GM21381 (cell line): ENCODE data around the gene AP3D1.
"Not testable (repeated sequence)": the region's sequence is repeated elsewhere in the genome, so short reads cannot be mapped to it uniquely, and the experiment has no call there.

Experiments
- ATAC-seq: cut with Tn5 transposase; IDR thresholded peaks from one replicate; pipeline ENCODE4 v1.9.1; 2021; ENCODE audit warnings: mild to moderate bottlenecking, moderate library complexity; ENCODE audit not compliant: unreplicated experiment

AP3D1 gene

GRCh38 chr19:2091926-2092525, 59.3 kb downstream of the AP3D1 start:
- ATAC-seq, result not testable (repeated sequence)

GRCh38 chr19:2089727-2090053, 61.7 kb downstream of the AP3D1 start:
- no peak for ATAC-seq

DNA sequence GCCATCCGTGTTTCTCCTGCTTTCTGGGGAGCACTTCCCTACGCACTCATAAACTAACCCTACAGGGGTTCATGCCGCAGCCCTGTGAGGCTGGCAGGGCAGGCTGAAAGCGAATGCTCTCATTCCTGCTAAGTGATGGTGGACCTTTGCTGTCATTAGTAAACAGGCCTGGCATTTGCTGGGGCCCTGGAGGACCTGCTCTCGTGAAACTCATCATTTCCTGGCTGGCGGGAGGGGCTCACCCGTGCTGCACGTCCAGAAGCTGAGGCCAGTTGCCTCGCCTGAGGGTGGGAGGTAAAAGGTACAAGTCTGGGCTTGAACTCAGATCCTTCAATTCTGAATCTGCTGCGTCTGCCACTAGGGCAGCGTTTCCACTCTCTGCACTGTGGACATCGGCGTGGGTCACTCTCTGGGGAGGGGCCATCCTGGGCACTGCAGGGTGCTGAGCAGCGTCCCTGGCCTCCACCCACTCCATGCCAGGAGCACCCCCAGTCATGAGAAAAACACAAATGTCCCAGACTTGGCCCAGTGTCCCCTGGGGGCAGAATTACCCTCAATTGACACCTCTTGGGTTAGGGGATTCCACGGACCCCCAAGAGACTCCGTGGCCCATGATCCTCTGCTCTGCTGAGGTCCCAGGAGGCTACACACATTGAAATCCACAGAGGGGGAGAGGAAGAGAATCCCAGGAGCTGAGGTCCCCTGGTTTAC, 62.2 kb downstream of the AP3D1 start:
- no peak for ATAC-seq

GRCh38 chr19:2087621-2088100, 63.7 kb downstream of the AP3D1 start:
- ATAC-seq, result no peak

DNA sequence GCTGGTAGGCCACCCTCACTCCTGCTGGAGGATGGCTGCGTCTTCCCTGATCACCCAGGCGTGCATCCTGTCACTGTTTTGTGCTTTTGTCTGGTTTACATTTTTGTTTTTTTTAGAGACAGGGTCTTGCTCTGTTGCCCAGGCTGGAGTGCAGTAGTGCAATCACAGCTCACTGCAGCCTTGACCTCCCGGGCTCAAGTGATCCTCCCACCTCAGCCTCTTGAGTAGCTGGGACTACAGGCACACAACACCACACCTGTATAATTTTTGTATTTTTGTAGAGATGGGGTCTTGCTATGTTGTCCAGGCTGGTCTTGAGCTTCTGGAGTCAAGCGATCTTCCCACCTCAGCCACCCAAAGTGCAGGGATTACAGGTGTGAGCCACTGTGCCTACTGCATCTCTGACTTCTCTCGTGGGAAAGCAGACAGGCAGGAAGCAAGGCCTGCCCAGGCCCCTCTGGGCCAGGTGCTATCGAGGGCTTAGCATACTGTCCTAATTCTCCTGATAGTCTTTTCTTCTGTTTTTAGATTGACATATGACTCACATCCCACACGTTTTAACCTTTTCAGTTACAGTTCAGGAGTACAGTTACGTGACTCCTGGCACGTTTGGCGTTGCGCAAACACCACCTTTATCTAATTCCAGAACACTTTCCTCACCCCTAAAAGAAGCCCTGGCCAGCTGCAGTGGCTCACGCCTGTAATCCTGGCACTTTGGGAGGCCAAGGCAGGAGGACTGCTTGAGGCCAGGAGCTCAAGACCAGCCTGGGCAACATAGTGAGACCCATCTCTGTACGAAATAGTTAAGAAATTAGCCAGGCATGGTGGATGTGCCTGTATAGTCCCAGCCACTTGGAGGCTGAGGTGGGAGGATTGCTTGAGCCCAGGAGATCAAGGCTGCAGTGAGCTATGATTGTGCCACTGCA, 64.4 kb downstream of the AP3D1 start:
- not testable (repeated sequence) for ATAC-seq

GRCh38 chr19:2084993-2085720, 66.2 kb downstream of the AP3D1 start:
- peak; percentile 28 for ATAC-seq

DNA sequence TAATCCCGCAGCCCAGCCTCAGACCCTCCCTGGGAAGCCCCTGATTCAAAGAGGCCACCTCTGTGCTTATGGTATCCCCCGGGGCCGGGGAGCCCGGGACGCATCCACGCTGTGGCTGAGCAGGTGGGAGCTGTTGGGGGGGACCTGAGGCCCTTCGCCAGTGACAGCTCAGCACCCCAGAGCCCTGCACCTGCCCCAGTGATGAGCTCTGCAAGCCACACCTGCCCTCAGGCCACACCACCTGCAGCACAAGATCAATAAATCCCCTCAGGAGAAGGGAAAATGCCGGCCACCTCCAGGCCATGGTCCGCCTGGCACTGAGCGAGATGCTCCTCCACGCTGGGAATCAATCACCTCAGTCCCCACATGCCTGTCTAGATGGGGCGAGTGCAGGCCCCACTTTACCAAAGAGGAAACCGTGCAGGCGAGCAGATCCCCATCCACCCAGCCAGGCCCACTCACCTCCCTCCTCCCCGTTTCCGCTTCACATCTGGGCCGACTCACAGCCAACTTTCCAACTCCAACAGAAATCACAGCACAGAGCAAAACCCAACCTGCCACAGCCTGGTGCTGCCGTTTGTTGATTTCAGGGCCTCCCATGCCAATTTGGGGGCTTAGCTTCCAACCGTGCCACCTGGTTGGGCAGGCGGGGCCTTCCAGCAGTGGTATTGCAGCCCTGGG, 68.1 kb downstream of the AP3D1 start:
- ATAC-seq, result no peak

DNA sequence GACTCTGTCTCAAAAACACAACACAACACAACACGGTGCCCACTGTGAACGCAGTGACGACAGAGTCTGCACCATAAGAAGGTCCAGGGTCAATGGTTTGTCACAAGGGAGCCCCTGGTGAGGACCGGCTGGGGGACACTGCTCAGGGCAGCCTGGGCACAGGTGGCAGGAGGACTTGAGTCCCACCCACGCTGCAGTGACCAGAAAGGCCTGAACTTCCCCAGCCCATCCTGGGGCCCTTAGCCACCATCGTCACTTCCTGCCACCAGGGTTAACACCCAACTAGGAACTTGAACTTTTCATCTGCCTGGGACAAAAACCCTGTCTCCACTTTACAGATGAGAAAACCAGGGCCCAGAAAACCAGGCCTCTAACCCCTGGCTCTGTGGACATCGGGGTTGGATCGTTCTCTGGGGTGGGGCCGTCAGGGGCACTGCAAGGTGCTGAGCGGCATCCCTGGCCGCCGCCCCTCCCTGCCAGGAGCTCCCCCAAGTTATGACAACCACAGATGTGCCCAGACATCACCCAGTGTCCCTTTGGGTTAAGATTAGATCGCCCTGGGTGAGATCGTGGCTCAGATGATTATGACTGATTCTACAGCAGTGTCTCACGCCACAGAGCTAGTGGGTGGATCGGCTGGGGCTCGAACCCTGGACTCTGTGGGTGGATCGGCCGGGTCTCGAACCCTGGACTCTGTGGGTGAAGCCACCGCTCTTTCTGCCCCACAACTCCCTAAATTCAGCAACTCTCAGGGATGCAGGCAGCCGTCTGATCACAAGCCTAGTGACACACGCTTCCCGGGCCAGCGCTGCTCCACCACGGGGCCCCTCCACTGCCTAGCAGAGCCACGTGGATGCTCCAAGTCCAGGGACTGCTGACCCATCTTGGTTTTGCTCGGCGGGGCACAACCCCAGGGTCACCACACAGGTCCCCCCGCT, 69.2 kb downstream of the AP3D1 start:
- no peak for ATAC-seq

DNA sequence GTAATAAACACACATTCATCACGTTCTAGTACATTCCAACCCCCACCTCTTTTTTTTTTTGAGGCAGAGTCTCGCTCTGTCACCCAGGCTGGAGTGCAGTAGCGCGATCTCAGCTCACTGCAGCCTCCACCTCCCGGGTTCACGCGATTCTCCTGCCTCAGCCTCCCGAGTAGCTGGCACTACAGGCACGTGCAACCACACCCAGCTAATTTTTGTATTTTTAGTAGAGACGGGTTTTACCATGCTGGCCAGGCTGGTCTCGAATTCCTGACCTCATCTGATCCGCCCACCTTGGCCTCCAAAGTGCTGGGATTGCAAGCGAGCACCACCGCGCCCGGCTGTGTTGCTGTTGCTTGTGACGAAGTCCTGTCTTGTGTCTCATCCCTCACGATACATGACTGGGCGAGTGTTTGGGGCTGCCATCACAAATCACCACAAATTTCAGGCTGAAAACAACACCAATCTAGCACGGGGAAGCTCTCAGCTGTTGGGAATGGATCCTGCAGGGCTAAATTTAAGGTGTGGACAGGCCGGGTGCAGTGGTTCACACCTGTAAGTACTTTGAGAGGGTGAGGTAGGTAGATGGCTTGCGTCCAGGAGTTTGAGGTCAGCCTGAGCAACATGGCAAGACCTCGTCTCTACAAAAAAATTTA, 70.9 kb downstream of the AP3D1 start:
- no peak for ATAC-seq

DNA sequence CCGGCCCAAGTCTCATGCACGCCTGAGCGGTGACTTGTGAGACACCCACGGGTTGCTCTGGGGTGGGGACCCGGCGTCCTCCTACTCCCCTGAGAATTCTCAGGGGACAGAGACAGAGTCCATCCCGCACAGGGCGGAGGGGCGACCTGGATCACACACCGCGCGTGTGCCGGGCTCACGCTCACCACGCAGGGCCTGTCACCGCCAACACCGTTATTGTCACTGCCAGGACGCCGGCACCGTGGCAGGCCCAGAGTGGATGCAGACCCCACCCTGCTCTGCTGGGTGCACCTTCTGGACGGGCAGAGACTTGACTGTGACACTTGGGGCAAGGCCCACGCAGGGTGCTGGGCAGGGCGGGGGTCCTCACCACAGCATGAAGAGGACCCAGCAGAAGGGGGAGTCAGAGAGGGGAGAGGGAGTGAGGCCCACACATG, 71.5 kb downstream of the AP3D1 start:
- ATAC-seq, result no peak

GRCh38 chr19:2079076-2079864, 72.1 kb downstream of the AP3D1 start:
- no peak for ATAC-seq

GRCh38 chr19:2077833-2078619, 73.3 kb downstream of the AP3D1 start:
- ATAC-seq, result no peak

DNA sequence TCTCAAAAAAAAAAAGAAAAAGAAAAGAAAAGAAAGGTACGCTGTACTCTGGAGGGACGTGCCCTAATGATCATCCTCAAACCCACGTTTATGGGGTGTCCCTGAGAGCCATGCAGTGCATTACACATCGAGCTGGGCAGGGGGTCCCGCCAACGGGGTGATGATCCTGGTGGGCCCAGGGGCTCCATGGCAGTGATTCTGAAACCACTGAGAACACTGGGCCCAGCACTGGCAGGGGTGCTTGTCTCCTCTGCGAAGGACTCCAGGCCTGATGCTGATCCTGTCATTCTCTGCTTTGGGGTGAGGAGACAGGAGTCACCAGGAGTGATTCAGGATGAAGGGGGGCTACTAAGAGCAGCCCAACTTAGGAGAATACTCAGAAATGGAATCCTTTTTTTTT, 74.0 kb downstream of the AP3D1 start:
- ATAC-seq, result no peak

GRCh38 chr19:2076526-2076944, 74.8 kb downstream of the AP3D1 start:
- ATAC-seq, result no peak

DNA sequence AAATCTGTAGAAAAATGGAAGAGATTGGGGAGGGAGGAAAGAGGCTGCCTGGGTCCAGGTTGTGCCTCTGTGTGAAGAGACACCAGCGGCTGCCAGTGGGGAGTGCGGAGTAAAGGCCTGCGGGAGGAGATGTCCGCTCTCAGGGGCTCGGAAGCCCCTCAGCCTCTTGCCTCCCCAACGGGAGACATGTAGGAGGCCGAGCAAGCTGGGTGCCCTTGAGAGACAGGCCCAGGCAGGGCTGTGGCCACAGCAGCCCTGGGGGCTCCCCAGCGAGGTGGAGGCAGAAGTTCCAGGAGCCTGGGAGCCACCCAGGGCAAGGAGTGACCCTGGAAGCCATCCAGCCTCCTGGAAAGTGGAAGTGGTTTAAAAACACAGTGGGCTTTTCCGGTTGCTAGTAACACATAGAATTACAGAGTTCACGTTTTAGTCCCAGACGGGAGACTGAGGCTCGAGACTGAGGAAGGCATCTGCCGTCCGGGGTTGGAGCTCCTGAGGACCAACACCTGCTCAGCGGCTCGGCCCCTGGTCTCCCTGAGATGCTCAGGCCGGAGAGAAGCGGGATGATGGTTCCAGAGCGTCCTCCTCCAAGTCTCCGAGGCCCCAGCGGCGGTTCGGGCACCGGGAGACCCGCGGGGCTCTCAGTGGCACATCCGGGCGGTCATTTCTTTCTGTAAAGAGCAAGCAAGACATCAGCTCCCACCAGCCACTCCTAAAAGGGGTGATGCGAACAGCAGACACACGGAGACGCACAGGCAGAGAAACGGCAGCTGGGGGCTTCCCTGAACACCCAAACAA, 78.4 kb downstream of the AP3D1 start:
- ATAC-seq, result no peak

GRCh38 chr19:2070986-2071673, 80.2 kb downstream of the AP3D1 start:
- no peak for ATAC-seq
